RWPE2 (cell line): ENCODE measurements around the gene RIMBP2.

ENCODE experiments used
- ATAC-seq: fragments of 200-7000 bp; cut with Tn5 transposase; 3 replicates; pipeline ENCODE4 v1.9.1; 2021; ENCODE audit warnings: low read depth
- DNase-seq: peaks from one replicate; pipeline ENCODE4 v3.0.0-alpha.2; 2020; ENCODE audit warnings: low spot score
- H3K27ac ChIP-seq: fragments of 450-650 bp; 2 replicates; pipeline ENCODE4 v1.5.1; 2017; ENCODE audit warnings: mild to moderate bottlenecking; ENCODE audit not compliant: poor library complexity, severe bottlenecking
- H3K27me3 ChIP-seq: fragments of 250-450 bp; sonication (Bioruptor Pico); 2 replicates; pipeline ENCODE4 v1.5.1; 2021; ENCODE audit warnings: mild to moderate bottlenecking, moderate library complexity; ENCODE audit not compliant: insufficient read depth, poor library complexity, severe bottlenecking
- H3K36me3 ChIP-seq: fragments of 250-450 bp; sonication (Bioruptor Pico); 2 replicates; pipeline ENCODE4 v1.5.1; 2020; ENCODE audit warnings: low read depth, mild to moderate bottlenecking, moderate library complexity
- H3K4me1 ChIP-seq: fragments of 250-450 bp; sonication (Bioruptor Pico); 2 replicates; pipeline ENCODE4 v1.5.1; 2021; ENCODE audit warnings: mild to moderate bottlenecking, moderate library complexity; ENCODE audit not compliant: insufficient read depth, poor library complexity, severe bottlenecking
- H3K4me3 ChIP-seq: fragments of 250-450 bp; sonication (Bioruptor Pico); 2 replicates; pipeline ENCODE4 v1.5.1; 2021; ENCODE audit warnings: mild to moderate bottlenecking, moderate library complexity; ENCODE audit not compliant: severe bottlenecking
- H3K9me3 ChIP-seq: fragments of 250-450 bp; sonication (Bioruptor Pico); 2 replicates; pipeline ENCODE4 v1.5.1; 2021; ENCODE audit warnings: mild to moderate bottlenecking, moderate library complexity; ENCODE audit not compliant: severe bottlenecking
- TF ChIP-seq, protein P1 (sequence below): fragments of 450-650 bp; IDR thresholded peaks from one replicate; pipeline ENCODE4 v1.5.1; 2017; ENCODE audit warnings: mild to moderate bottlenecking, moderate library complexity; ENCODE audit not compliant: poor library complexity, severe bottlenecking

RIMBP2 gene

DNA sequence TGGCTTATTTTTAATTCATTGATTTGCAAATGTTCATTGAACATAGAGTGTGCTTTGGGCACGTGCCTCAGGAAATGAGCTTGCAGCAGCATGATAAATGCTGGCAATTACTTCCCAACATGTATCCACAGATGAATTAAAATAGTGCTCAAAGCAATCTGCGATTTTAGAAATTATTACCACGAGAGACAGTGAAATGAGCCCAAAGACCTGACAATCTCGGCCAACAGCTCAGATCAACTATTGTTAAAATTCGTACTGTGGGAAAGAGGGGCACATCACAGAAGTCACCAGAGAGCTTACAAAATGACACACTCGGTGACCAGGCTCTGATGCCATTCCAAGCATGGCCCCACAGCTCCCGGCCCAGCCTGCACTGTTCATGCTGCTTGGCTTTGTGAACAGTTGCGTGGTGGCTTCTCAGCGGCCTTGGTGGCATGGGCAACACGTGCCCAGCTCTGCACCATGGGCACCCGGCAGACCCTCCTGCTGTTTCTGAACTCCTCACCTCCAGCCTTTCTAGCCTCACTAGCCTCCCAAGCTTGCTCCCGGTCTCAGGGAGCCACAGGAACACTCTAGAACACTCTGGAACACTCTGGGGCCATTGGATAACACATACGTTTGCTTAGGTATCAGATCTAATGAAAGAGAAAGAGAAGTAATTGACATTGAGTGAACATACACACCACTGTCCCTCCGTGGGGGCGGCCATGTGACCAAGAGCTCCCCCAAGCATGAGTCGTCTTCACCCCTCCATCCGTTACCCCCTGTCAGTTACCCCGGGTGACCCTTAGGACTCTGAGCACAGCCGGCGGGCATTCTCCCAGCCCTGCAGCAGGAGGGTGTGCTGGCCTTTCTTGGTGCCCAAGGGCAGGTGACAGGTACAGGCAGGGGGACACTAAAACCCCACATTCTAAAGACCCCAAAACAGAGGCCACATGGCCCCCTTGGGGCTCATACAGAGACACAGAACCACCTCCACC, 28.0 kb downstream of the RIMBP2 start:
- Histone ChIP-seq H3K27ac (no peak overlapping the region), H3K36me3 (no peaks in the 10 kb centered on the region), H3K9me3 (no peaks in the 10 kb centered on the region), H3K4me1 (no peaks in the 10 kb centered on the region), H3K4me3 (no peak overlapping the region), H3K27me3 (peaks cover 53% of the 10 kb centered on the region)
- ATAC-seq (no peak), DNase-seq (no peak)
- TF ChIP-seq, protein P1, sequence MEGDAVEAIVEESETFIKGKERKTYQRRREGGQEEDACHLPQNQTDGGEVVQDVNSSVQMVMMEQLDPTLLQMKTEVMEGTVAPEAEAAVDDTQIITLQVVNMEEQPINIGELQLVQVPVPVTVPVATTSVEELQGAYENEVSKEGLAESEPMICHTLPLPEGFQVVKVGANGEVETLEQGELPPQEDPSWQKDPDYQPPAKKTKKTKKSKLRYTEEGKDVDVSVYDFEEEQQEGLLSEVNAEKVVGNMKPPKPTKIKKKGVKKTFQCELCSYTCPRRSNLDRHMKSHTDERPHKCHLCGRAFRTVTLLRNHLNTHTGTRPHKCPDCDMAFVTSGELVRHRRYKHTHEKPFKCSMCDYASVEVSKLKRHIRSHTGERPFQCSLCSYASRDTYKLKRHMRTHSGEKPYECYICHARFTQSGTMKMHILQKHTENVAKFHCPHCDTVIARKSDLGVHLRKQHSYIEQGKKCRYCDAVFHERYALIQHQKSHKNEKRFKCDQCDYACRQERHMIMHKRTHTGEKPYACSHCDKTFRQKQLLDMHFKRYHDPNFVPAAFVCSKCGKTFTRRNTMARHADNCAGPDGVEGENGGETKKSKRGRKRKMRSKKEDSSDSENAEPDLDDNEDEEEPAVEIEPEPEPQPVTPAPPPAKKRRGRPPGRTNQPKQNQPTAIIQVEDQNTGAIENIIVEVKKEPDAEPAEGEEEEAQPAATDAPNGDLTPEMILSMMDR, result no peak

DNA sequence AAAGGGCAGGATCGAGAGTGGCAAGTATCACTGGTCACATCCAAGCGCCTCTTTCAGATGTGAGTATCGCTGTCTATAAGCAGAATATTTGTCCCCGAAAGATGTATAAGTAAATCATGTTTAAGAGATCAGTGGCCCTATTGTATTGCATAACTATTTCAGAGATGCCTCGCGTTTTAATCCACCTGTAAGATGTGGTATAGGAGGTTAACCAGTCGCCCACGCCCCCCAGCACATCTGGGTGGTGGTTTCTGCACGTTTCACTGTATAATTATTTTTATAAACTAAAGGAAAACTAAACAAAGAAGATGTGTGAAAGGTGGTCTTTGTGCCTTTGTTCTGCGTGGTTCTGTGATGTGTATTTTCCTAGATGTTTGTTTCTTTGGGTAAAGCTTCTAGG, 28.9 kb downstream of the RIMBP2 start:
- Histone ChIP-seq H3K36me3 (no peaks in the 10 kb centered on the region), H3K9me3 (no peaks in the 10 kb centered on the region), H3K27ac (no peak overlapping the region), H3K27me3 (peaks cover 53% of the 10 kb centered on the region), H3K4me3 (no peak overlapping the region), H3K4me1 (no peaks in the 10 kb centered on the region)
- no peak for ATAC-seq
- no peak for DNase-seq
- TF ChIP-seq, protein P1, result no peak

DNA sequence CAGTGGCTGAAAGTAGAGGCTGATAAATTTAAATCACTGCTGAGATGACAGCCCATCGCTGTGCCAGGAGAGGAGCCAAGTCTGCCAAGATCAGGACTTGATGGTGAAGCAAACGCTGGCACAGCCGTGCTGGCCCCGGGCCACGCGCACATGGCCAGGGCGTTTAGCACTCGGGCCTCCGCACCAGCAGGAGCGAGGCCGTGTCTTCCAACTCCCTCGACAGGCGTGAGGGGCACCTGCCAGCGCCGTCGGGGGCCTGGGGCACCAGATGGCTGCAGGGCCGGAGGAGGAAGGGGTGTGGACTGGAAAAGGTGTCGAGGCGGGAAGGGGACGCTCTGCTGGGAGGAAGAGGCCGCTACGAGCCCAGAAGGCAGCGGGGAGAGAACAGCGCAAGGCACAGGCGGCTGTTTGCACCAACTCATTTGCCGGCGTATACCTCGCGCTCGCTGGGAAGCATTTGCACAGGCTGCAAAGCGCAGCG, 29.5 kb downstream of the RIMBP2 start:
- H3K4me1 ChIP-seq, result no peaks in the 10 kb centered on the region
- no peak overlapping the region for H3K4me3 ChIP-seq
- ATAC-seq, result peak; percentile 19; the same call in 1 of the 3 replicates
- no peaks in the 10 kb centered on the region for H3K9me3 ChIP-seq
- DNase-seq, result no peak
- peaks cover 53% of the 10 kb centered on the region for H3K27me3 ChIP-seq
- TF ChIP-seq, protein P1, result no peak
- H3K36me3 ChIP-seq, result no peaks in the 10 kb centered on the region
- no peak overlapping the region for H3K27ac ChIP-seq

DNA sequence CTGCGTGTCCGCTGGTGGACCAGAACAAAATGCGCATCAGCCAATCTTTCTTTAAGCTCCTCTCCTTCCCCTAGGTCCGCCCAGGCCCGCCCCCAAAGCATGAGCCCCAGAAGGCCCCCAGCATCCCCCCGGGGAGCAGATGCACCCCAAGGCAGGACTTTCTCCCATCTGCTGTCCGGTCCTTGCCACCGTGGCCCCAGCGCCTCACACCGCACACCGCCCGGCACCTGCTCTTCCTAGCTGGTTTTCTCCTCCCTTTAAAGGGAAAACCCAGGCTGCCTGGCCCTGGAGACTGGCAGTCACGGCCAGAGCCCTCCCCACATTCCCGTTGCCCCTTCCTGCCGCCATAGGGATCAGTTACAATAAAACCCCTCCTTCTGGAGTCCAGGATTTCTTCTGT, 30.2 kb downstream of the RIMBP2 start:
- Histone ChIP-seq H3K4me1 (no peaks in the 10 kb centered on the region), H3K27me3 (peaks cover 53% of the 10 kb centered on the region)
- no peak for DNase-seq

More for the DNA sequence above, 30.2 kb downstream of the RIMBP2 start:
- Histone ChIP-seq H3K4me3 (no peak overlapping the region), H3K36me3 (no peaks in the 10 kb centered on the region), H3K27ac (no peak overlapping the region), H3K9me3 (no peaks in the 10 kb centered on the region)
- TF ChIP-seq, protein P1, result no peak
- ATAC-seq, result no peak
